H1 (cell line): ENCODE results near the gene OVCA2. TPM values are rescaled to one million over a fixed set of nuclear protein-coding genes. Genes with fewer than 3 reads are reported as not detected.

Source experiments
- CEBPB ChIP-seq: IDR thresholded peaks from 2 replicates; pipeline ENCODE4 v1.6.1; 2012; ENCODE audit warnings: low read depth, low read length
- EP300 ChIP-seq, 2 experiments: IDR thresholded peaks; 1 replicate in 1 of 2; 2 replicates in 1 of 2; pipeline ENCODE4 v1.6.1; 2011 to 2012; ENCODE audit warnings: low read depth in 2 of 2, low read length in 2 of 2, mild to moderate bottlenecking in 2 of 2, borderline replicate concordance in 1 of 2, inconsistent platforms in 1 of 2, moderate library complexity in 1 of 2
- JUND ChIP-seq: IDR thresholded peaks from 2 replicates; pipeline ENCODE4 v1.6.1; 2011; ENCODE audit warnings: mild to moderate bottlenecking, improper control_type of control experiment, low read length
- KDM1A ChIP-seq: fragments of 200-600, 300-600 bp; sonication (generic); IDR thresholded peaks from 2 replicates; pipeline ENCODE4 v1.7.1; 2016; ENCODE audit warnings: mild to moderate bottlenecking, low read length, borderline replicate concordance
- YY1 ChIP-seq: IDR thresholded peaks from 2 replicates; pipeline ENCODE4 v1.6.1; 2011; ENCODE audit warnings: low read depth, mild to moderate bottlenecking, low read length
- polyA plus RNA-seq, 7 experiments: library from polyadenylated mRNA; depleted of rRNA in 3 of 7; stranded (reverse) in 5 of 7; unstranded in 2 of 7; fragments of >200 nt in 5 of 7; fragments of 200-250 nt in 2 of 7; gene quantifications; 1 replicate in 5 of 7; 2 replicates in 1 of 7; 4 replicates in 1 of 7; pipeline versions ENCODE4 v1.2.1 to v1.2.3, GENCODE V29; 2011 to 2013; ENCODE audit warnings: missing spikeins in 2 of 7, mixed read lengths in 2 of 7
- total RNA-seq: library from RNA; stranded (reverse); fragmentation: NEBNext Ultra II Directional; extraction: Animal tissue kit (Norgen Biotek cat#: 25700); gene quantifications from 2 replicates; pipeline ENCODE4 v1.2.1, GENCODE V29; 2021

OVCA2 gene
- total and polyA plus RNA-seq, 2 of the 8 experiments (the other 6 are each of a cell fraction or from before 2014, with no cell fraction given) = 15.3 to 37.0 TPM

- no peak for TF ChIP-seq KDM1A
- TF ChIP-seq YY1 = no peak
- no peak for TF ChIP-seq EP300 (IDR thresholded peaks at IDR 0.05; ENCODE audit: borderline replicate concordance in 1 of 2, low read depth in 2 of 2, low read length in 2 of 2)
- TF ChIP-seq JUND = no peak
- TF ChIP-seq CEBPB = no peak
Measured at GRCh38 chr17:2040219-2040827, 1.5 kb upstream of the OVCA2 start (continued).
